Liver (tissue), 3 donors: ENCODE results near the gene MROH8.
"Not testable (repeated sequence)": the region's sequence is repeated elsewhere in the genome, so short reads cannot be mapped to it uniquely, and the experiment has no call there.

Source experiments
- RAD21 ChIP-seq, 2 donors: IDR thresholded peaks; 2 replicates each; pipeline ENCODE4 v1.6.1; 2016; ENCODE audit warnings: antibody characterized with exemption in 2 of 2, mild to moderate bottlenecking in 2 of 2
- TF ChIP-seq, protein P1 (sequence below): fragments of 150-350 bp; IDR thresholded peaks from 2 replicates; pipeline ENCODE4 v1.5.1; 2017; ENCODE audit warnings: improper control_type of control experiment, low read depth, low read length; ENCODE audit not compliant: missing input control
- TF ChIP-seq, protein P2 (sequence below): IDR thresholded peaks from 2 replicates; pipeline ENCODE4 v1.6.1; 2016; ENCODE audit warnings: antibody characterized with exemption, mild to moderate bottlenecking
- TF ChIP-seq, protein P3 (sequence below): IDR thresholded peaks from 2 replicates; pipeline ENCODE4 v1.6.1; 2016; ENCODE audit warnings: antibody characterized with exemption
- donor health status: healthy.
- donor health status: healthy.

DNA sequence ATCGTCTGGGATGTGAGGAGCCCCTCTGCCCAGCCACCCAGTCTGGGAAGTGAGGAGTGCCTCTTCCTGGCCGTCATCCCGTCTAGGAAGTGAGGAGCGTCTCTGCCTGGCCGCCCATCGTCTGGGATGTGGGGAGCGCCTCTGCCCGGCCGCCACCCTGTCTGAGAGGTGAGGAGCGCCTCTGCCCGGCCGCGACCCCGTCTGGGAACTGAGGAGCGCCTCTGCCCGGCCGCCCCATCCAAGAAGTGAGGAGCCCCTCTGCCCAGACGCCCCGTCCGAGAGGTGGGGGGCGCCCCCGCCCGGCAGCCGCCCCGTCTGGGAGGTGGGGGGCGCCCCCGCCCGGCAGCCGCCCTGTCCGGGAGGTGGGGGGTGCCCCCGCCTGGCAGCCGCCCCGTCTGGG, 28.5 kb downstream of the MROH8 start:
- TF ChIP-seq, protein P1, sequence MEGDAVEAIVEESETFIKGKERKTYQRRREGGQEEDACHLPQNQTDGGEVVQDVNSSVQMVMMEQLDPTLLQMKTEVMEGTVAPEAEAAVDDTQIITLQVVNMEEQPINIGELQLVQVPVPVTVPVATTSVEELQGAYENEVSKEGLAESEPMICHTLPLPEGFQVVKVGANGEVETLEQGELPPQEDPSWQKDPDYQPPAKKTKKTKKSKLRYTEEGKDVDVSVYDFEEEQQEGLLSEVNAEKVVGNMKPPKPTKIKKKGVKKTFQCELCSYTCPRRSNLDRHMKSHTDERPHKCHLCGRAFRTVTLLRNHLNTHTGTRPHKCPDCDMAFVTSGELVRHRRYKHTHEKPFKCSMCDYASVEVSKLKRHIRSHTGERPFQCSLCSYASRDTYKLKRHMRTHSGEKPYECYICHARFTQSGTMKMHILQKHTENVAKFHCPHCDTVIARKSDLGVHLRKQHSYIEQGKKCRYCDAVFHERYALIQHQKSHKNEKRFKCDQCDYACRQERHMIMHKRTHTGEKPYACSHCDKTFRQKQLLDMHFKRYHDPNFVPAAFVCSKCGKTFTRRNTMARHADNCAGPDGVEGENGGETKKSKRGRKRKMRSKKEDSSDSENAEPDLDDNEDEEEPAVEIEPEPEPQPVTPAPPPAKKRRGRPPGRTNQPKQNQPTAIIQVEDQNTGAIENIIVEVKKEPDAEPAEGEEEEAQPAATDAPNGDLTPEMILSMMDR: not testable (repeated sequence)
- TF ChIP-seq, protein P2, sequence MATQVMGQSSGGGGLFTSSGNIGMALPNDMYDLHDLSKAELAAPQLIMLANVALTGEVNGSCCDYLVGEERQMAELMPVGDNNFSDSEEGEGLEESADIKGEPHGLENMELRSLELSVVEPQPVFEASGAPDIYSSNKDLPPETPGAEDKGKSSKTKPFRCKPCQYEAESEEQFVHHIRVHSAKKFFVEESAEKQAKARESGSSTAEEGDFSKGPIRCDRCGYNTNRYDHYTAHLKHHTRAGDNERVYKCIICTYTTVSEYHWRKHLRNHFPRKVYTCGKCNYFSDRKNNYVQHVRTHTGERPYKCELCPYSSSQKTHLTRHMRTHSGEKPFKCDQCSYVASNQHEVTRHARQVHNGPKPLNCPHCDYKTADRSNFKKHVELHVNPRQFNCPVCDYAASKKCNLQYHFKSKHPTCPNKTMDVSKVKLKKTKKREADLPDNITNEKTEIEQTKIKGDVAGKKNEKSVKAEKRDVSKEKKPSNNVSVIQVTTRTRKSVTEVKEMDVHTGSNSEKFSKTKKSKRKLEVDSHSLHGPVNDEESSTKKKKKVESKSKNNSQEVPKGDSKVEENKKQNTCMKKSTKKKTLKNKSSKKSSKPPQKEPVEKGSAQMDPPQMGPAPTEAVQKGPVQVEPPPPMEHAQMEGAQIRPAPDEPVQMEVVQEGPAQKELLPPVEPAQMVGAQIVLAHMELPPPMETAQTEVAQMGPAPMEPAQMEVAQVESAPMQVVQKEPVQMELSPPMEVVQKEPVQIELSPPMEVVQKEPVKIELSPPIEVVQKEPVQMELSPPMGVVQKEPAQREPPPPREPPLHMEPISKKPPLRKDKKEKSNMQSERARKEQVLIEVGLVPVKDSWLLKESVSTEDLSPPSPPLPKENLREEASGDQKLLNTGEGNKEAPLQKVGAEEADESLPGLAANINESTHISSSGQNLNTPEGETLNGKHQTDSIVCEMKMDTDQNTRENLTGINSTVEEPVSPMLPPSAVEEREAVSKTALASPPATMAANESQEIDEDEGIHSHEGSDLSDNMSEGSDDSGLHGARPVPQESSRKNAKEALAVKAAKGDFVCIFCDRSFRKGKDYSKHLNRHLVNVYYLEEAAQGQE: not testable (repeated sequence)
- TF ChIP-seq, protein P3, sequence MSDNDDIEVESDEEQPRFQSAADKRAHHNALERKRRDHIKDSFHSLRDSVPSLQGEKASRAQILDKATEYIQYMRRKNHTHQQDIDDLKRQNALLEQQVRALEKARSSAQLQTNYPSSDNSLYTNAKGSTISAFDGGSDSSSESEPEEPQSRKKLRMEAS: not testable (repeated sequence)
- TF ChIP-seq RAD21 (IDR thresholded peaks at IDR 0.05): not testable (repeated sequence)
